H1 (cell line): Measurements from ENCODE around the gene PGAM2. TPM values are rescaled to one million over a fixed set of nuclear protein-coding genes. Genes with fewer than 3 reads are reported as not detected.

ENCODE experiments used
- CTCF ChIA-PET: fragments of 300-600 bp; sonication (Branson Sonifier 250); formaldehyde crosslinking; loops from one replicate; lab custom pipeline; 2021; ENCODE audit not compliant: partially characterized antibody; lab: Charles Lee
- POLR2A ChIA-PET: fragments of 300-600 bp; sonication (Branson Sonifier 250); formaldehyde crosslinking; loops from one replicate; lab custom pipeline; 2021; ENCODE audit warnings: inconsistent platforms; ENCODE audit not compliant: partially characterized antibody; lab: Charles Lee
- DNase-seq, 2 experiments: peaks; one replicate each; pipeline versions ENCODE4 v3.0.0 to v3.0.0-alpha.2; 2010 to 2022; ENCODE audit warnings: low spot score in 2 of 2, low read depth in 1 of 2, mixed read lengths in 1 of 2
- FAIRE-seq: peaks from 2 replicates; lab custom pipeline; 2011; peaks lifted over from hg19 to GRCh38; lab: Jason Lieb, UNC
- H2AFZ ChIP-seq: 2 replicates; pipeline ENCODE4 v1.8.1; 2012; ENCODE audit warnings: low read length, inconsistent platforms
- H2AK5ac ChIP-seq: 2 replicates; pipeline ENCODE4 v1.6.1; 2013; ENCODE audit warnings: low read depth, low read length
- H2BK120ac ChIP-seq: replicated peaks from 2 replicates; pipeline ENCODE3; 2013; ENCODE audit warnings: low read depth, low read length, inconsistent platforms
- H2BK12ac ChIP-seq: 2 replicates; pipeline ENCODE4 v1.6.1; 2013; ENCODE audit warnings: low read depth, low read length
- H2BK15ac ChIP-seq: 2 replicates; pipeline ENCODE4 v1.6.1; 2013; ENCODE audit warnings: low read length
- H2BK20ac ChIP-seq: 2 replicates; pipeline ENCODE4 v1.6.1; 2013; ENCODE audit warnings: low read length
- H2BK5ac ChIP-seq: 2 replicates; pipeline ENCODE4 v1.6.1; 2013; ENCODE audit warnings: low read depth, low read length
- H3K14ac ChIP-seq: 2 replicates; pipeline ENCODE4 v1.6.1; 2013; ENCODE audit warnings: inconsistent platforms; ENCODE audit not compliant: insufficient read length
- H3K18ac ChIP-seq: 2 replicates; pipeline ENCODE4 v1.6.1; 2013; ENCODE audit warnings: low read length; ENCODE audit errors: extremely low read depth
- H3K23ac ChIP-seq: 2 replicates; pipeline ENCODE4 v1.6.1; 2013; ENCODE audit warnings: inconsistent platforms; ENCODE audit not compliant: insufficient read length
- H3K23me2 ChIP-seq: 2 replicates; pipeline ENCODE4 v1.6.1; 2013; ENCODE audit warnings: low read depth, low read length
- H3K27ac ChIP-seq: 2 replicates; pipeline ENCODE4 v1.6.1; 2011; ENCODE audit warnings: low read depth, low read length, inconsistent platforms
- H3K27me3 ChIP-seq, 4 experiments: replicated peaks in 1 of 4; 1 replicate in 1 of 4; 2 replicates in 3 of 4; pipeline versions ENCODE4 v1.6.1 to v1.8.1; 2011 to 2013; ENCODE audit warnings: low read length in 3 of 4, mild to moderate bottlenecking in 3 of 4, inconsistent platforms in 2 of 4, mixed read lengths in 2 of 4, moderate library complexity in 1 of 4; ENCODE audit not compliant: control insufficient read depth in 3 of 4, insufficient read depth in 3 of 4; ENCODE audit errors: extremely low read depth in 1 of 4
- H3K36me3 ChIP-seq, 4 experiments: 2 replicates each; pipeline versions ENCODE4 v1.6.1 to v1.8.1; 2011 to 2013; ENCODE audit warnings: mild to moderate bottlenecking in 4 of 4, low read length in 3 of 4, moderate library complexity in 2 of 4, control low read depth in 1 of 4, inconsistent platforms in 1 of 4; ENCODE audit not compliant: insufficient read depth in 4 of 4, control insufficient read depth in 2 of 4
- H3K4ac ChIP-seq: replicated peaks from 2 replicates; pipeline ENCODE3; 2013; ENCODE audit warnings: low read length, low read depth, mixed read lengths, inconsistent platforms; ENCODE audit not compliant: insufficient read length
- H3K4me1 ChIP-seq, 4 experiments: replicated peaks in 1 of 4; 1 replicate in 1 of 4; 2 replicates in 3 of 4; pipeline versions ENCODE4 v1.6.1 to v1.8.1; 2011 to 2013; ENCODE audit warnings: low read length in 3 of 4, inconsistent platforms in 2 of 4, mixed read lengths in 1 of 4; ENCODE audit not compliant: insufficient read depth in 4 of 4, control insufficient read depth in 3 of 4
- H3K4me2 ChIP-seq, 2 experiments: 2 replicates each; pipeline versions ENCODE4 v1.6.1 to v1.8.1; 2011 to 2013; ENCODE audit warnings: low read depth in 2 of 2, low read length in 2 of 2, control low read depth in 1 of 2, inconsistent platforms in 1 of 2, mild to moderate bottlenecking in 1 of 2; ENCODE audit not compliant: insufficient read depth in 1 of 2
- H3K4me3 ChIP-seq, 4 experiments: fragments of 200-600, 300-600 bp in 1 of 4; sonication (generic), shearing (Covaris generic), sonication (Bioruptor Twin) in 1 of 4; 2 replicates each; pipeline versions ENCODE4 v1.5.1 to v1.8.1; 2011 to 2016; ENCODE audit warnings: low read length in 4 of 4, low read depth in 3 of 4, control low read depth in 2 of 4, inconsistent platforms in 2 of 4, mild to moderate bottlenecking in 2 of 4, mixed read lengths in 1 of 4, moderate library complexity in 1 of 4; ENCODE audit not compliant: insufficient read depth in 2 of 4; ENCODE audit errors: extremely low read depth in 1 of 4
- H3K56ac ChIP-seq: replicated peaks from 2 replicates; pipeline ENCODE3; 2013; ENCODE audit warnings: low read depth, mild to moderate bottlenecking, mixed read lengths, low read length, inconsistent platforms; ENCODE audit not compliant: insufficient read length
- H3K79me1 ChIP-seq: 2 replicates; pipeline ENCODE4 v1.6.1; 2013; ENCODE audit warnings: low read depth, low read length, control low read depth
- H3K79me2 ChIP-seq, 2 experiments: 2 replicates each; pipeline versions ENCODE4 v1.6.1 to v1.8.1; 2012 to 2013; ENCODE audit warnings: low read length in 2 of 2, mild to moderate bottlenecking in 2 of 2, inconsistent platforms in 1 of 2; ENCODE audit not compliant: insufficient read depth in 2 of 2, control insufficient read depth in 1 of 2
- H3K9ac ChIP-seq, 4 experiments: replicated peaks in 1 of 4; 1 replicate in 1 of 4; 2 replicates in 3 of 4; pipeline versions ENCODE4 v1.6.1 to v1.8.1; 2011 to 2013; ENCODE audit warnings: low read depth in 3 of 4, low read length in 3 of 4, control low read depth in 2 of 4, mild to moderate bottlenecking in 2 of 4, moderate library complexity in 2 of 4, inconsistent platforms in 1 of 4; ENCODE audit errors: extremely low read depth in 1 of 4
- H3K9me3 ChIP-seq, 2 experiments: 2 replicates each; pipeline versions ENCODE4 v1.6.1 to v1.8.1; 2012 to 2013; ENCODE audit warnings: mild to moderate bottlenecking in 2 of 2, moderate library complexity in 2 of 2, control low read depth in 1 of 2, inconsistent platforms in 1 of 2, low read depth in 1 of 2, low read length in 1 of 2, mixed read lengths in 1 of 2; ENCODE audit not compliant: insufficient read depth in 2 of 2
- H4K20me1 ChIP-seq, 2 experiments: replicated peaks in 1 of 2; 2 replicates each; pipeline versions ENCODE3 to v1.8.1; 2011 to 2013; ENCODE audit warnings: inconsistent platforms in 2 of 2, low read length in 2 of 2, mild to moderate bottlenecking in 1 of 2; ENCODE audit not compliant: insufficient read depth in 2 of 2, control insufficient read depth in 1 of 2
- H4K5ac ChIP-seq: 2 replicates; pipeline ENCODE4 v1.6.1; 2013; ENCODE audit warnings: low read length, low read depth, mixed read lengths, inconsistent platforms; ENCODE audit not compliant: insufficient read length
- H4K8ac ChIP-seq: 2 replicates; pipeline ENCODE4 v1.8.0; 2013; ENCODE audit warnings: mild to moderate bottlenecking, moderate library complexity, low read length, inconsistent platforms; ENCODE audit not compliant: insufficient read depth; ENCODE audit errors: extremely low read depth
- H4K91ac ChIP-seq: replicated peaks from 2 replicates; pipeline ENCODE3; 2013; ENCODE audit warnings: low read length, mixed read lengths, inconsistent platforms; ENCODE audit not compliant: insufficient read length
- CREB1 ChIP-seq: IDR thresholded peaks from 2 replicates; pipeline ENCODE4 v1.6.1; 2012; ENCODE audit warnings: inconsistent platforms
- POLR2A ChIP-seq, 2 experiments: IDR thresholded peaks; 1 replicate in 1 of 2; 2 replicates in 1 of 2; pipeline ENCODE4 v1.6.1; 2011; ENCODE audit warnings: low read depth in 2 of 2, low read length in 2 of 2, mild to moderate bottlenecking in 2 of 2; ENCODE audit errors: control extremely low read depth in 1 of 2
- POLR2AphosphoS5 ChIP-seq: IDR thresholded peaks from 2 replicates; pipeline ENCODE4 v1.6.1; 2011; ENCODE audit warnings: low read depth, low read length
- WGBS, 2 experiments: shearing (Covaris generic) in 1 of 2; methylation state at CpG; one replicate each; pipeline versions ENCODE4 v1.1.6 to v1.1.7; 2013 to 2015; ENCODE audit warnings: low lambda C conversion rate in 2 of 2, mixed read lengths in 2 of 2, inconsistent platforms in 1 of 2, low coverage in 1 of 2, missing lambda C conversion rate in 1 of 2; ENCODE audit not compliant: insufficient replicate concordance in 2 of 2, insufficient coverage in 1 of 2, insufficient read length in 1 of 2; ENCODE audit errors: extremely low coverage in 1 of 2, missing lambda C conversion rate in 1 of 2; 5-methylcytosine and 5-hydroxymethylcytosine counted together
- polyA plus RNA-seq, 7 experiments: library from polyadenylated mRNA; depleted of rRNA in 3 of 7; stranded (reverse) in 5 of 7; unstranded in 2 of 7; fragments of >200 nt in 5 of 7; fragments of 200-250 nt in 2 of 7; gene quantifications; 1 replicate in 5 of 7; 2 replicates in 1 of 7; 4 replicates in 1 of 7; pipeline versions ENCODE4 v1.2.1 to v1.2.3, GENCODE V29; 2011 to 2013; ENCODE audit warnings: missing spikeins in 2 of 7, mixed read lengths in 2 of 7
- total RNA-seq: library from RNA; stranded (reverse); fragmentation: NEBNext Ultra II Directional; extraction: Animal tissue kit (Norgen Biotek cat#: 25700); gene quantifications from 2 replicates; pipeline ENCODE4 v1.2.1, GENCODE V29; 2021

PGAM2 gene
- total and polyA plus RNA-seq, 2 of the 8 experiments (the other 6 are each of a cell fraction or from before 2014, with no cell fraction given) = 2.1 to 2.9 TPM

GRCh38 chr7:44114586-44115310 is 49.4 kb upstream of the PGAM2 start:
- H3K23ac ChIP-seq = no peak overlapping the region
- CTCF ChIA-PET = interaction anchor here (0.7 to 1.8 kb wide), 6 partner anchors 8 to 82 kb away, joined by 3 to 5 read pairs (median 4); partner anchors contain the start of gene POLD2
- peaks cover 0 to 2% (median 0%) of the 10 kb centered on the region in 4 experiments; a peak in 1 of 7 replicates for H3K4me1 ChIP-seq
- no peak overlapping the region for H3K27ac ChIP-seq
- H2AK5ac ChIP-seq = no peak overlapping the region
- TF ChIP-seq CREB1 = no peak
- 0 out of 3 replicates have a peak, but pooled peaks of 1 of the 2 experiments have one; percentile 9 for TF ChIP-seq POLR2A (IDR thresholded peaks at IDR 0.05; ENCODE audit: control extremely low read depth in 1 of 2, low read depth in 2 of 2, low read length in 2 of 2)
- TF ChIP-seq POLR2AphosphoS5 = 0 out of 2 replicates have a peak, but pooled peaks have one; percentile 9
- no peak overlapping the region for H4K5ac ChIP-seq
- H3K79me2 ChIP-seq = peaks cover 0 to 4% of the 10 kb centered on the region in 2 experiments; a peak in 2 of 4 replicates
- no peak overlapping the region for H2BK20ac ChIP-seq
- no peaks in the 10 kb centered on the region for H3K27me3 ChIP-seq
- POLR2A ChIA-PET = interaction anchor here (0.8 to 3.4 kb wide), 12 partner anchors 8 to 67 kb away, joined by 3 to 13 read pairs (median 3); partner anchors contain the start of genes AEBP1 and POLD2
- H3K79me1 ChIP-seq = peaks cover 4% of the 10 kb centered on the region; the same call in 1 of the 2 replicates
- no peak overlapping the region for H3K4ac ChIP-seq
- H3K14ac ChIP-seq = no peak overlapping the region
- H3K18ac ChIP-seq = no peak overlapping the region
- H3K9me3 ChIP-seq = no peaks in the 10 kb centered on the region
- H3K9ac ChIP-seq = no peak overlapping the region
- no peak overlapping the region for H3K4me2 ChIP-seq
- no peak overlapping the region for H2AFZ ChIP-seq
- H2BK5ac ChIP-seq = no peak overlapping the region
- H4K20me1 ChIP-seq = peaks cover 4 to 15% of the 10 kb centered on the region in 2 experiments
- 93% methylated on average over 12 of the region's 12 CpGs; no CpG with 5 or more reads in 1 of the 2 experiments for WGBS, 2 experiments
- DNase-seq = no peak
- no peaks in the 10 kb centered on the region for H3K23me2 ChIP-seq
- FAIRE-seq = no peak
- no peak overlapping the region for H2BK12ac ChIP-seq
- H4K91ac ChIP-seq = no peak overlapping the region
- H2BK120ac ChIP-seq = no peak overlapping the region
- no peak overlapping the region for H3K4me3 ChIP-seq
- H3K36me3 ChIP-seq = peaks cover 14 to 49% (median 29%) of the 10 kb centered on the region in 4 experiments; a peak in 6 of 8 replicates
- H2BK15ac ChIP-seq = no peak overlapping the region
- no peak overlapping the region for H3K56ac ChIP-seq
- H4K8ac ChIP-seq = no peak overlapping the region
